NCI-H1105 treated with DMSO at 0.1 percent for 48 hours (cell line): Measurements from ENCODE around the gene CD1D.
"Not testable (repeated sequence)": the region's sequence is repeated elsewhere in the genome, so short reads cannot be mapped to it uniquely, and the experiment has no call there.

Experiments used
- DNase-seq: peaks from one replicate; lab custom pipeline; 2025; lab: John Stamatoyannopoulos, UW

Gene CD1D

DNA sequence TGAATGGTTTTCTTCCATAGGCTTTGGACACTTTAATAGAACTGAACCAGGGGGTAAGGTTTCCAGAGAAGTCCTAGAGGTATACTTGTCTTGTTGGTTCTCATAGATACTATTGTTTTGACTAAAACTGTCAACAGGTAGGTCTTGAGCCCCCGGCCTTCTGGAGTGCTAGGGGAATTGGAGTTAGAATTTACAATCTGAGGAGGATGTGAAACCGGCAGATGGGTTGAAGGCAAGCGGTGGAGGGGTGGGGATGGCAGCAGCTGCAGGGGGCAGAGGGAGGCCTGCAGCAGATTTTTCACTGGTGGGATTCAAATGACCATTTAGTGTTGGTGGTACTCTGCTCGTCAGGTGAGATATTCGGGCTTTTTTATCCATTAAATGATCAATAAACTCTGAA, 4.3 kb upstream of the CD1D start:
- DNase-seq = no peak

GRCh38 chr1:158176849-158177699, 3.6 kb upstream of the CD1D start:
- not testable (repeated sequence) for DNase-seq

GRCh38 chr1:158177700-158178450, 2.8 kb upstream of the CD1D start:
- DNase-seq = peak; percentile 78

GRCh38 chr1:158179301-158180041, 1.2 kb upstream of the CD1D start:
- DNase-seq = no peak

DNA sequence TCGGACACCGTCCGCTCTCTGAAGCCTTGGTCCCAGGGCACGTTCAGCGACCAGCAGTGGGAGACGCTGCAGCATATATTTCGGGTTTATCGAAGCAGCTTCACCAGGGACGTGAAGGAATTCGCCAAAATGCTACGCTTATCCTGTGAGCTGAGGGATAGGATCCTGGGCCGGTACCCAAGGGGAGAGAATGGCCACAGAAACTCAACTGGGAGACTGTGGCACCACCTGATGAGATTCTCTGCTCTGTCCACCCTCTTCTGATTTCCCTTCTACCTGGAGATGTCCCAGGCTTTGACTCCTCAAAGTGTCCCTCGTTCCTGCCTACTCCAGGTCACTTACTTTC, 855 bp downstream of the CD1D start:
- DNase-seq = no peak

GRCh38 chr1:158185770-158186169, 5.1 kb downstream of the CD1D start:
- no peak for DNase-seq

- DNase-seq = no peak
These were observed 5.5 kb downstream of the CD1D start for GRCh38 chr1:158186180-158186579.

- no peak for DNase-seq
These were observed 7.9 kb downstream of the CD1D start for GRCh38 chr1:158188611-158189010.

DNA sequence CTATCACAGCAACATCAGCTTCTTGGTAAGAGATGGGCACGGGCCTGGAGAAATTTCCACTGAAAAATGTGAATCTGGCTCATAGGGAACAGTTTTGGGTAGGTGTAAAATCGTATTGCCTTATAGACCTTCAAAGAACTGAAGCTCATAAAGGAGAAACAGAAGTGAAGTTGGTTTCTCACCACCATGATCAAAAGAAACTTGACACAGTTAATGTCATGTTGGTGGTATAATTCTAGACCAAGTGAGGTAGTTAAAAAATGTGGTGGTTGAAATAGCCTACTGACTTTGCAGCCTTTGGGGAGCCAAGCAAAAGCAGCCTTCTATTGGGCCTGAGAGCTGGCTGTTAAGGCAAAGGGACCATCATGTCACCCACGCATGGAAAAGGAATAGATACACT, 8.9 kb downstream of the CD1D start:
- no peak for DNase-seq

GRCh38 chr1:158191299-158191698, 10.6 kb downstream of the CD1D start:
- DNase-seq = no peak

- peak; percentile 35 for DNase-seq
These were observed 15.8 kb downstream of the CD1D start for GRCh38 chr1:158196461-158196860.

- no peak for DNase-seq
These were observed 19.2 kb downstream of the CD1D start for GRCh38 chr1:158199849-158200248.

DNA sequence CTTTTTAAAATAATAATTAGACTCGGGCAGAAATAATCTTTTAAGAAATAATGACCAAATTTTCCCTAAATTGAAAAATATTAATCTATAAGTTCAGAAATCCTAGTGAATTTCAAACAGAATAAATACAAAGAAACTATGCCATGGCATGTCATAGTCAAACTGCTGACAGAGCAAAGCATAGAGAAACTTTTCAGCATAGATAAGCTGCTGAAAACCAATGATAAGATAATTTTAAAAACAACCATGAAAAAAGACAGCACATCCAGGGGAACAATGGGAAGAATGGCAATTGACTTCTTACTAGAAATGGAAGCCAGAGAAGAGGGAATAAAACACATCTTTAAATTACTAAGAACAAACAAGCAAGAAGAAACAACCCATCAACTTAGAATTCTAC, 19.8 kb downstream of the CD1D start:
- DNase-seq = peak; percentile 52

DNA sequence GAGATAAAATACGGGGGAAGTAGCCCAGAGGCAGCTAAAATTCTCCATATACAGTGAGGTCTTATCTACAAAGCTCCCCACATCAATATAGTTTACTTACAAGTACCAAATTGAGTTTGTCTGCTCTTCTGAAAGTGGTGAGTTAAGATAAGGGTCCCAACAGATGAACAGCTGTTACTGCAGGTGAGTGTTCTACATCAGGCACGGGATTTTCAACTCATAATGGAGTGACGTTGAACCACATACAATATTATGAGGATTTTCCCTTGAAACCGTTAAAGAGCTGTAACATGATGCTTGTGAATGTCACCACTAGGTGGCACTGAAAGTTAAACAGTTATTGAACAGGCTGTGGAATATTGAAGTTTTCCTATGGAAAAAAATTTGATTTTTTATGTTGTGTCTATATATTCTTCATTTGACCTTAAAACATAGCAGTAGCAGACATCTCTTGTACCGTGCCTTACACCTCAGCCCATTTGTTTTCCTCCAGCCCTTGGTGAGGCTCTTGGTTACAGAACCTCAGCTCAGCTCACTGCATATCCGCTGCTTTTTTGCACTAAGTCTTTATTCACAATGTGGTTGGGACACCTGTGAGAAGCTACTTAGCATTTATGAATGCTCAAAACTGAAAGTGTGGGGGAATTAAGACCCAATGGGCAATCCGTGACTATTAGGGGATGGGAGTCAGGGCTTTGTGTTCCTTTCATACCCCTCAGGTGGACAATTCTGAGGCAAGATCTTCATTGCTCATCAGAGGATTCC, 23.2 kb downstream of the CD1D start:
- peak; percentile 99 for DNase-seq

GRCh38 chr1:158204458-158204827, 23.7 kb downstream of the CD1D start:
- DNase-seq = no peak

DNA sequence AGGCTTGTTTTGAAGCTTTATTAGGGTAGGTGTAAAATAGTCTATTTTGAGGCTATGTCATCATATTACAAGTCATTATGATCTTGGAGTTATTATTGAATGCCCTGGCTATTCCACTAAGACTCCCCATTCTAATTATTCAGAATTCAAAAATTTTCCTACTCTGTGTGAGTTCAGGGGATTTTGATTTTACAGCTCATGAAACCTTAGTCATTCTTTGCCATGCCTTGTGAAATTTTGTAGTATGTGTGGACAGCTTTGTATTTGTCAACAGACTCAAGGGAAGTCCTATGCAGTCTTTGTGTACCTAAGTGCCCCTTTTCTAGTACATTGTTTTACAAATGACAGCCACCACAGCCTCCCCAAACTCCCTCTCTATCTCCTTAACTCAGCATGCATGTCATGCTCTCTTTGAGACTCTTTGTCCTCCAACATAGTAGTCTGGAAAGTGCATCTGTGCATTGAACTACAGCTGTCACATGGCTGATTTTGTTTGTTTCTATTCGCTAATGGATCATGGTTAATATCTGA, 28.0 kb downstream of the CD1D start:
- DNase-seq = no peak

DNA sequence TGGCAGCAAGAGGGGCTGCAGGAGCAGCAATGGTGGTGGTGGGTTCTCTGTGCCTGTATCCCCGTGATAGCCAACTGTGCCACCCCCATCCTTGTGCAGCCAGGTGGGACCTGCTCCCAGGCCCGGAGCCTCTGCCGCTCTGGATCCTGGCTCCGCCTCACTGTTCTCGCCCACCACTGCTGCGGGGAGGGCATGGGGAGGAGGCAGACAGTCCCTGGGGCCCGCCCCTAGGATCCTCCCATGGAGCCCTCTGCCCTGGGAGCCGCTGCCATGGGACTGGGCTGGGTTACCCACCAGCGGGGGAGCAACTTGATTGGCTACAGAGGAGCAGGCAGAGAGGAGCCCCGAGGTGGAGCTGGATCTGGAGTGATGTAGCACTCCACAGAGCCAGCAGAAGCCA, 31.6 kb downstream of the CD1D start:
- DNase-seq = no peak

DNA sequence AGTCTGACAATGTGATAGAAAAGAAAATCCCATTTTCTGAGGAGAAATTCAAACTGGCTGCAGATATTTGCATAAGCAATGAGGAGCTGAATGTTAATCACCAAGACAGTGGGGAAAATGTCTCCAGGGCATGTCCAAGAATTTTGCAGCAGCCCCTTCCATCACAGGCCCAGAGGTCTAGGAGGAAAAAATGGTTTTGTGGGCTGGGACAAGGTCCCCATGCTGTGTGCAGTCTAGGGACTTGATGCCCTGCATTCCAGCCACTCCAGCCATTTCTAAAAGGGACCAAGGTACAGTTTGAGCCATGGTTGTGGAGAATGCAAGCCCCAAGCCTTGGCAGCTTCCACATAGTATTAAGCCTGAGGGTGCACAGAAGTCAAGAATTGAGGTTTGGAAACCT, 42.8 kb downstream of the CD1D start:
- DNase-seq = not testable (repeated sequence)

DNA sequence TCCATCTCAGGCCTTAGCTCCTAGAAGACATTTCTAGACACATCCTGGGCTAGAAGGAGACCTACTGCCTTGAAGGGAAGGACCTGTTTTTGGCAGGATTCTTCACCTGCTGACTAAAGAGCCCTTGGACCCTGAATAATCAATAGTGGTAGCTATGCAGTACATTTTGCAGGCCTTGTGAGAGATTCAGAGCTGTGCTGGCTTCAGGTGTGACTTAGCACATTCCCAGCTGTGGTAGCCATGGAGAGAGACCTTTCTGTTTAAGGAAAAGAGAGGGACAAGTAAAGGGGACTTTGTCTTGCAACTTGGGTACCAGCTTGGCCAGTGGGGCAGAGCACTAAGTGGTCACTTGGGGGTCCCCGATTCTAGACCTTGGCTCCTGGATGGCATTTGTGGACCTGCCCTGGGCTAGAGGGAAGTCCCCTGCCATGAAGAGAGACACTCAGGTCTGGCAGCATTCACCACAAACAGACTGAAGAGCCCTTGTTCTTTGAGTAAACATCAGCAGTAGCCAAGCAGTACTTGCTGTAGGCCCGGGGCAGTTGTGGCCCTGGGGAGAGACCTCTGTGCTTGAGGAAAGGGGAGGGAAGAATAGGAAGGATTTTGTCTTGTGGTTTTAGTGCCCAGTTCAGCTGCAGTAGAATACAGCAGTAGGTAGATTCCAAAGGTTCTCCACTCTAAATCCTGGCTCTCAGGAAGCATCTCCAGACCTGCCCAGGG, 47.4 kb downstream of the CD1D start:
- DNase-seq = no peak
